Mammary epithelial cell (primary cell): ENCODE measurements around the gene SUGP2.

Experiments
- CTCF ChIP-seq, 2 donors: IDR thresholded peaks in 1 of 2; conservative IDR thresholded peaks in 1 of 2; 2 replicates each; pipeline ENCODE4 v1.5.1; 2011 to 2012; ENCODE audit warnings: inconsistent platforms in 2 of 2, low read length in 2 of 2, mild to moderate bottlenecking in 2 of 2, control low read depth in 1 of 2, low read depth in 1 of 2; ENCODE audit not compliant: insufficient read depth in 1 of 2; ENCODE audit errors: extremely low read depth in 1 of 2
- EZH2 ChIP-seq: IDR thresholded peaks from 2 replicates; pipeline ENCODE4 v1.6.1; 2012; ENCODE audit warnings: low read length, inconsistent platforms, borderline replicate concordance

GRCh38 chr19:19059837-19060611, 26.7 kb upstream of the SUGP2 start:
- TF ChIP-seq CTCF (conservative IDR thresholded peaks at IDR 0.05 in 1 of 2, IDR thresholded peaks at IDR 0.05 in 1 of 2; ENCODE audit: extremely low read depth in 1 of 2, insufficient read depth in 1 of 2, low read depth in 1 of 2, low read length in 2 of 2) (no peak), EZH2 (no peak)
